ENCODE measurements around the gene RIF1. TPM values are rescaled to one million over a fixed set of nuclear protein-coding genes. Genes with fewer than 3 reads are reported as not detected.
A peak's percentile ranks its signal among the peaks of the same experiment; 100 is the strongest.

Gene RIF1
- total and polyA plus RNA-seq, 9 of the 15 experiments (the other 6 are each of a cell fraction or from before 2014, with no cell fraction given), result 11.0 to 109 (median 44.2) TPM

- TF ChIP-seq TEAD4 (IDR thresholded peaks at IDR 0.05; ENCODE audit: low read length) (peak; percentile 41), TEAD4 (CRISPR knock-in tag; IDR thresholded peaks at IDR 0.05; ENCODE audit: borderline replicate concordance) (no peak), ZNF212 (CRISPR knock-in tag; IDR thresholded peaks at IDR 0.05) (peak; percentile 96), ZBTB2 (IDR thresholded peaks at IDR 0.05) (peak; percentile 84; the same call in 1 of the 2 replicates), DMBX1 (CRISPR knock-in tag; IDR thresholded peaks at IDR 0.05; ENCODE audit: borderline replicate concordance) (peak; percentile 100), ZNF253 (CRISPR knock-in tag; conservative IDR thresholded peaks at IDR 0.05) (0 out of 2 replicates have a peak, but pooled peaks have one; percentile 64), ELK1 (CRISPR knock-in tag; IDR thresholded peaks at IDR 0.05) (no peak), EP300 (IDR thresholded peaks at IDR 0.05; ENCODE audit: low read length) (0 out of 2 replicates have a peak, but pooled peaks have one; percentile 17), KLF13 (tag; IDR thresholded peaks at IDR 0.05; ENCODE audit: borderline replicate concordance, low read depth) (peak; percentile 93), PCBP1 (IDR thresholded peaks at IDR 0.05; ENCODE audit: low read depth, low read length, poor library complexity, severe bottlenecking) (no peak), ARID1B (IDR thresholded peaks at IDR 0.05) (0 out of 2 replicates have a peak, but pooled peaks have one; percentile 24), SUPT5H (IDR thresholded peaks at IDR 0.05) (no peak), NR4A1 (CRISPR knock-in tag; IDR thresholded peaks at IDR 0.05) (peak; percentile 95; the same call in 1 of the 2 replicates), NR4A1 (tag; IDR thresholded peaks at IDR 0.05) (peak; percentile 100), FOXK1 (CRISPR knock-in tag; IDR thresholded peaks at IDR 0.05; ENCODE audit: borderline replicate concordance) (no peak), ELF4 (CRISPR knock-in tag; IDR thresholded peaks at IDR 0.05) (peak; percentile 99)
- TF ChIP-seq, protein P1, sequence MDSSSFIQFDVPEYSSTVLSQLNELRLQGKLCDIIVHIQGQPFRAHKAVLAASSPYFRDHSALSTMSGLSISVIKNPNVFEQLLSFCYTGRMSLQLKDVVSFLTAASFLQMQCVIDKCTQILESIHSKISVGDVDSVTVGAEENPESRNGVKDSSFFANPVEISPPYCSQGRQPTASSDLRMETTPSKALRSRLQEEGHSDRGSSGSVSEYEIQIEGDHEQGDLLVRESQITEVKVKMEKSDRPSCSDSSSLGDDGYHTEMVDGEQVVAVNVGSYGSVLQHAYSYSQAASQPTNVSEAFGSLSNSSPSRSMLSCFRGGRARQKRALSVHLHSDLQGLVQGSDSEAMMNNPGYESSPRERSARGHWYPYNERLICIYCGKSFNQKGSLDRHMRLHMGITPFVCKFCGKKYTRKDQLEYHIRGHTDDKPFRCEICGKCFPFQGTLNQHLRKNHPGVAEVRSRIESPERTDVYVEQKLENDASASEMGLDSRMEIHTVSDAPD (CRISPR knock-in tag; IDR thresholded peaks at IDR 0.05), result peak; percentile 95
Measured at GRCh38 chr2:151380580-151381235, 29.0 kb upstream of the RIF1 start (continued).

Measured in K562 (cell line).